Measurements from ENCODE around the gene CSN3. TPM values are rescaled to one million over a fixed set of nuclear protein-coding genes. Genes with fewer than 3 reads are reported as not detected.

The CSN3 gene
- total RNA-seq, 1 donor from 2014 or later, result not detected

DNA sequence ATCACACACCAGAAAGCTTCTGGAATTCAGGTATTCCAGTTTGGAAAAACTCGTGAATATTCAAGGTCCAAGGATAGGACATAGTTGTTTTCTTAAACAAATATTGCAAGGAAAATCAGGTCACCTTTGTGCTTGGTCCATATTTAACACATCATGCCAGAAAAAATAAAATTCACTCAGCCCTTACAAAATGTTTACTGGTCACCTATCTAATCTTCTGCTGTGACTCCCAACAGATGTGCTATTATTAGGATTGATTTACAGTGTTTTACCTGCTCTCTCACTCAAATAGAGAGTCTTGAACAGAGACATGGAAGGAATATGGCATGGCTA is 9.5 kb downstream of the CSN3 start:
- no peak for FAIRE-seq
- Mint-ChIP-seq H3K4me1 (ENCODE audit: low read depth, unreplicated experiment) (no peaks in the 10 kb centered on the region), H3K4me3 (ENCODE audit: unreplicated experiment) (no peak overlapping the region), H3K9me3 (ENCODE audit: unreplicated experiment) (no peaks in the 10 kb centered on the region), H3K27me3 (ENCODE audit: low read depth, unreplicated experiment) (no peaks in the 10 kb centered on the region), H3K27ac (ENCODE audit: unreplicated experiment) (no peak overlapping the region), H3K36me3 (ENCODE audit: low read depth, unreplicated experiment) (no peaks in the 10 kb centered on the region)
- Histone ChIP-seq H4K20me1 (ENCODE audit: insufficient read depth, low read length) (no peaks in the 10 kb centered on the region), H3K36me3 (ENCODE audit: insufficient read depth, low read length) (no peaks in the 10 kb centered on the region), H3K9ac (ENCODE audit: low read length) (no peak overlapping the region), H3K4me1 (ENCODE audit: insufficient read depth, low read length) (no peaks in the 10 kb centered on the region), H3K4me2 (ENCODE audit: low read length) (no peak overlapping the region), H3K4me3 (ENCODE audit: insufficient read depth, low read depth, low read length) (no peak overlapping the region), H3K27ac (ENCODE audit: low read depth, low read length) (no peak overlapping the region), H3K27me3 (ENCODE audit: insufficient read depth, low read length) (no peaks in the 10 kb centered on the region), H2AFZ (ENCODE audit: low read depth, low read length) (no peak overlapping the region), H3K9me3 (ENCODE audit: insufficient read depth, low read depth, low read length) (no peaks in the 10 kb centered on the region), H3K79me2 (ENCODE audit: insufficient read depth, low read length) (no peaks in the 10 kb centered on the region)
- DNase-seq (ENCODE audit: low read depth), result no peak
- TF ChIP-seq CTCF (IDR thresholded peaks at IDR 0.05; ENCODE audit: insufficient read depth, low read depth, low read length) (no peak), EZH2 (IDR thresholded peaks at IDR 0.05; ENCODE audit: insufficient read depth, low read length) (no peak)

DNA sequence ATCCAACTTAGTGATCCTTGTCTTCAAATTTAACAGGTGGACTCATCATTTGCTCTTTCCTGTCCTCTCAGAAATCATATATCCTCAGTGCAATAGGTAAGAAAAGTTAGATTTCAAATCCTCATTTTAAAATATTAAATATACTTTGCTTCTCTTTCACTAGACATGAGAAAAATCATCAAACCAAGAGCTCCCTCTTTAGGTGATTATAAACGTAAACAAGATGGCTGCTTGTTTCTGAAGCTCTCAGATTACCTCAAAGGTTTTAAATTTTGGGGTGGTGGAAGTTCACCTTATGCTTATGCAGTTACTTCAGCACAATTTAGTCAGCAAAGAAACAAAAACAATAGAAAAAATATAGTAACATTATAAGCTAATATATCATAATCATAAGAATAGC is 27.3 kb downstream of the CSN3 start:
- Histone ChIP-seq H3K4me1 (ENCODE audit: insufficient read depth, low read length) (no peaks in the 10 kb centered on the region), H3K4me2 (ENCODE audit: low read length) (no peak overlapping the region), H4K20me1 (ENCODE audit: insufficient read depth, low read length) (no peaks in the 10 kb centered on the region), H3K36me3 (ENCODE audit: insufficient read depth, low read length) (no peaks in the 10 kb centered on the region), H2AFZ (ENCODE audit: low read depth, low read length) (no peak overlapping the region), H3K4me3 (ENCODE audit: insufficient read depth, low read depth, low read length) (no peak overlapping the region), H3K79me2 (ENCODE audit: insufficient read depth, low read length) (no peaks in the 10 kb centered on the region), H3K9me3 (ENCODE audit: insufficient read depth, low read depth, low read length) (no peaks in the 10 kb centered on the region), H3K27ac (ENCODE audit: low read depth, low read length) (no peak overlapping the region), H3K27me3 (ENCODE audit: insufficient read depth, low read length) (no peaks in the 10 kb centered on the region), H3K9ac (ENCODE audit: low read length) (no peak overlapping the region)
- DNase-seq (ENCODE audit: low read depth) (no peak), FAIRE-seq (no peak)
- no peaks in the 10 kb centered on the region for H3K4me1 Mint-ChIP-seq (ENCODE audit: low read depth, unreplicated experiment)
- no peak overlapping the region for H3K4me3 Mint-ChIP-seq (ENCODE audit: unreplicated experiment)
- no peaks in the 10 kb centered on the region for H3K9me3 Mint-ChIP-seq (ENCODE audit: unreplicated experiment)
- no peaks in the 10 kb centered on the region for H3K36me3 Mint-ChIP-seq (ENCODE audit: low read depth, unreplicated experiment)
- H3K27me3 Mint-ChIP-seq (ENCODE audit: low read depth, unreplicated experiment), result no peaks in the 10 kb centered on the region
- H3K27ac Mint-ChIP-seq (ENCODE audit: unreplicated experiment), result no peak overlapping the region
- TF ChIP-seq EZH2 (IDR thresholded peaks at IDR 0.05; ENCODE audit: insufficient read depth, low read length) (no peak), CTCF (IDR thresholded peaks at IDR 0.05; ENCODE audit: insufficient read depth, low read depth, low read length) (no peak)

GRCh38 chr4:70277121-70277520 is 34.7 kb downstream of the CSN3 start:
- peaks cover 3% of the 10 kb centered on the region for H3K9me3 ChIP-seq (ENCODE audit: insufficient read depth, low read depth, low read length)
- no peak overlapping the region for H3K9ac ChIP-seq (ENCODE audit: low read length)
- H3K36me3 ChIP-seq (ENCODE audit: insufficient read depth, low read length), result no peaks in the 10 kb centered on the region
- no peak for TF ChIP-seq EZH2 (IDR thresholded peaks at IDR 0.05; ENCODE audit: insufficient read depth, low read length)
- TF ChIP-seq CTCF (IDR thresholded peaks at IDR 0.05; ENCODE audit: insufficient read depth, low read depth, low read length), result no peak
- no peak overlapping the region for H3K27ac Mint-ChIP-seq (ENCODE audit: unreplicated experiment)
- H3K27me3 ChIP-seq (ENCODE audit: insufficient read depth, low read length), result no peaks in the 10 kb centered on the region
- H3K27me3 Mint-ChIP-seq (ENCODE audit: low read depth, unreplicated experiment), result no peaks in the 10 kb centered on the region
- no peak overlapping the region for H3K4me3 ChIP-seq (ENCODE audit: insufficient read depth, low read depth, low read length)
- H3K36me3 Mint-ChIP-seq (ENCODE audit: low read depth, unreplicated experiment), result no peaks in the 10 kb centered on the region
- H4K20me1 ChIP-seq (ENCODE audit: insufficient read depth, low read length), result no peaks in the 10 kb centered on the region
- no peaks in the 10 kb centered on the region for H3K9me3 Mint-ChIP-seq (ENCODE audit: unreplicated experiment)
- H3K27ac ChIP-seq (ENCODE audit: low read depth, low read length), result no peak overlapping the region
- H3K4me1 ChIP-seq (ENCODE audit: insufficient read depth, low read length), result no peaks in the 10 kb centered on the region
- no peak overlapping the region for H3K4me2 ChIP-seq (ENCODE audit: low read length)
- H3K4me1 Mint-ChIP-seq (ENCODE audit: low read depth, unreplicated experiment), result no peaks in the 10 kb centered on the region
- no peak overlapping the region for H2AFZ ChIP-seq (ENCODE audit: low read depth, low read length)
- DNase-seq (ENCODE audit: low read depth) (no peak), FAIRE-seq (no peak)
- H3K4me3 Mint-ChIP-seq (ENCODE audit: unreplicated experiment), result no peak overlapping the region
- H3K79me2 ChIP-seq (ENCODE audit: insufficient read depth, low read length), result no peaks in the 10 kb centered on the region

All from astrocyte (in vitro differentiated cells and primary cell).